Endothelial cell of umbilical vein (primary cell): Measurements from ENCODE around the gene HPSE2. TPM values are rescaled to one million over a fixed set of nuclear protein-coding genes. Genes with fewer than 3 reads are reported as not detected.

Experiments
- BruUV-seq: library from RNA; stranded (reverse); fragments of 400-500 nt; replicated peaks from 2 replicates; lab custom pipeline; 2021; lab: Mats Ljungman, UMichigan
- CTCF ChIA-PET: fragments of 300-600, 350-600 bp; sonication (Branson Sonifier 250); formaldehyde crosslinking; loops from one replicate; lab custom pipeline; 2021; ENCODE audit warnings: antibody characterized with exemption, inconsistent platforms; lab: Charles Lee
- POLR2A ChIA-PET: fragments of 300-600, 350-600 bp; sonication (Branson Sonifier 250); formaldehyde crosslinking; loops from one replicate; lab custom pipeline; 2021; ENCODE audit warnings: antibody characterized with exemption, inconsistent platforms; lab: Charles Lee
- DNase-seq: peaks from one replicate; pipeline ENCODE4 v3.0.0-alpha.2; 2011; ENCODE audit warnings: low read depth, low spot score
- FAIRE-seq: peaks from 2 replicates; lab custom pipeline; 2011; peaks lifted over from hg19 to GRCh38; lab: Jason Lieb, UNC
- H2AFZ ChIP-seq: 2 replicates; pipeline ENCODE4 v1.6.0; 2012; ENCODE audit warnings: low read depth, low read length, control low read depth, inconsistent platforms
- H3K27ac ChIP-seq: 2 replicates; pipeline ENCODE4 v1.5.1; 2011; ENCODE audit warnings: low read depth, mild to moderate bottlenecking, control low read depth, low read length, moderate library complexity; ENCODE audit not compliant: insufficient read depth
- H3K27me3 ChIP-seq, 2 experiments: 2 replicates each; pipeline versions ENCODE4 v1.6.0 to v1.6.1; 2011; ENCODE audit warnings: low read length in 2 of 2, mixed read lengths in 1 of 2; ENCODE audit not compliant: control insufficient read depth in 2 of 2, insufficient read depth in 2 of 2
- H3K36me3 ChIP-seq, 2 experiments: 2 replicates in 1 of 2; 3 replicates in 1 of 2; pipeline ENCODE4 v1.5.1; 2011; ENCODE audit warnings: low read length in 2 of 2, mild to moderate bottlenecking in 1 of 2, moderate library complexity in 1 of 2; ENCODE audit not compliant: control insufficient read depth in 2 of 2, insufficient read depth in 2 of 2; ENCODE audit errors: extremely low read depth in 1 of 2
- H3K4me1 ChIP-seq: 3 replicates; pipeline ENCODE4 v1.5.1; 2011; ENCODE audit warnings: mild to moderate bottlenecking, low read length; ENCODE audit not compliant: control insufficient read depth, insufficient read depth; ENCODE audit errors: extremely low read depth
- H3K4me2 ChIP-seq: 2 replicates; pipeline ENCODE4 v1.6.1; 2011; ENCODE audit warnings: low read length, control low read depth, mixed read lengths; ENCODE audit not compliant: insufficient read depth
- H3K4me3 ChIP-seq, 3 experiments: fragments of 200-600 bp in 1 of 3; sonication (generic), shearing (Covaris generic) in 1 of 3; replicated peaks in 1 of 3; 2 replicates each; pipeline ENCODE4 v1.5.1; 2011 to 2016; ENCODE audit warnings: control low read depth in 3 of 3, low read length in 3 of 3, mild to moderate bottlenecking in 2 of 3, inconsistent platforms in 1 of 3, low read depth in 1 of 3, moderate library complexity in 1 of 3; ENCODE audit not compliant: insufficient read depth in 1 of 3
- H3K79me2 ChIP-seq: 2 replicates; pipeline ENCODE4 v1.6.0; 2012; ENCODE audit warnings: low read length, inconsistent platforms; ENCODE audit not compliant: control insufficient read depth, insufficient read depth
- H3K9ac ChIP-seq: replicated peaks from 2 replicates; pipeline ENCODE3; 2011; ENCODE audit warnings: low read length, control low read depth; ENCODE audit not compliant: insufficient read depth; ENCODE audit errors: extremely low read depth
- H3K9me1 ChIP-seq: replicated peaks from 3 replicates; pipeline ENCODE4 v1.6.0; 2011; ENCODE audit warnings: mild to moderate bottlenecking, low read length; ENCODE audit not compliant: control insufficient read depth, insufficient read depth; ENCODE audit errors: extremely low read depth
- H3K9me3 ChIP-seq: replicated peaks from 2 replicates; pipeline ENCODE4 v1.5.1; 2012; ENCODE audit warnings: low read length, inconsistent platforms; ENCODE audit not compliant: control insufficient read depth, insufficient read depth
- H4K20me1 ChIP-seq: replicated peaks from 2 replicates; pipeline ENCODE3; 2011; ENCODE audit warnings: mild to moderate bottlenecking, low read length; ENCODE audit not compliant: control insufficient read depth, insufficient read depth; ENCODE audit errors: extremely low read depth
- CTCF ChIP-seq, 2 donors: IDR thresholded peaks; 1 replicate in 1 of 2; 2 replicates in 1 of 2; pipeline ENCODE4 v1.5.1; 2011; ENCODE audit warnings: low read length in 2 of 2, mild to moderate bottlenecking in 2 of 2, moderate library complexity in 2 of 2, control low read depth in 1 of 2, inconsistent platforms in 1 of 2, low read depth in 1 of 2; ENCODE audit not compliant: insufficient read depth in 1 of 2; ENCODE audit errors: extremely low read depth in 1 of 2
- EZH2 ChIP-seq: IDR thresholded peaks from 2 replicates; pipeline ENCODE4 v1.6.1; 2012; ENCODE audit warnings: borderline replicate concordance, low read depth, mild to moderate bottlenecking, moderate library complexity, low read length, inconsistent platforms; ENCODE audit not compliant: severe bottlenecking
- GATA2 ChIP-seq: IDR thresholded peaks from 2 replicates; pipeline ENCODE4 v1.7.0; 2011; ENCODE audit warnings: low read depth, mild to moderate bottlenecking, moderate library complexity, mixed read lengths, low read length; ENCODE audit not compliant: insufficient read length, insufficient read depth
- JUN ChIP-seq: IDR thresholded peaks from 2 replicates; pipeline ENCODE4 v1.6.1; 2011; ENCODE audit warnings: borderline replicate concordance, low read depth; ENCODE audit not compliant: insufficient read length, insufficient read depth
- MAX ChIP-seq: IDR thresholded peaks from 2 replicates; pipeline ENCODE4 v1.6.1; 2011; ENCODE audit not compliant: insufficient read depth, insufficient read length
- MYC ChIP-seq: IDR thresholded peaks from one replicate; pipeline ENCODE4 v1.6.1; 2011; ENCODE audit warnings: mild to moderate bottlenecking, low read depth, low read length
- POLR2A ChIP-seq: IDR thresholded peaks from 2 replicates; pipeline ENCODE4 v1.6.1; 2012; ENCODE audit warnings: low read depth, mild to moderate bottlenecking, control low read depth, low read length
- POLR2AphosphoS5 ChIP-seq: IDR thresholded peaks from 2 replicates; pipeline ENCODE4 v1.6.1; 2012; ENCODE audit warnings: low read depth, mild to moderate bottlenecking, control low read depth, low read length, moderate library complexity; ENCODE audit not compliant: insufficient read depth
- dilution Hi-C: fragments of 300-500 bp; cut with MboI; formaldehyde crosslinking; loops from one replicate; pipeline ENCODE4 v1.15.0; 2019; ENCODE audit warnings: low sequenced_read_pairs; ENCODE audit not compliant: extremely low pct_ligation_motif_present
- intact Hi-C: fragments of 100-400 bp; cut with micrococcal nuclease; formaldehyde crosslinking; loops from one replicate; pipeline ENCODE4 v1.10.0; 2022
- polyA plus RNA-seq, 4 experiments: library from polyadenylated mRNA; depleted of rRNA in 3 of 4; stranded (reverse) in 3 of 4; unstranded in 1 of 4; fragments of >200 nt; gene quantifications; 2 replicates each; pipeline versions ENCODE4 v1.2.1 to v1.2.3, GENCODE V29; 2011 to 2012; ENCODE audit warnings: missing spikeins in 1 of 4
- total RNA-seq: library from RNA; stranded (reverse); gene quantifications from 2 replicates; pipeline ENCODE4 v1.2.3, GENCODE V29; 2021

HPSE2 gene
- total and polyA plus RNA-seq, 2 donors (not counting 3 experiments of a cell fraction or from before 2014, with no cell fraction given): not detected

- ChIA-PET POLR2A (no interaction called here), CTCF (interaction anchor here (0.9 to 1.0 kb wide), 2 partner anchors 17 to 35 kb away, joined by 3 to 4 read pairs; no protein-coding TSS in a partner anchor)
- H3K4me1 ChIP-seq: no peaks in the 10 kb centered on the region
- no peak for DNase-seq
- TF ChIP-seq MAX: no peak
- no peak for TF ChIP-seq POLR2A
- TF ChIP-seq GATA2: no peak
- no peak for TF ChIP-seq EZH2
- no peak for TF ChIP-seq MYC
- TF ChIP-seq CTCF (IDR thresholded peaks at IDR 0.05; ENCODE audit: extremely low read depth in 1 of 2, insufficient read depth in 1 of 2, low read depth in 1 of 2, low read length in 2 of 2): no peak
- TF ChIP-seq JUN: no peak
- TF ChIP-seq POLR2AphosphoS5: no peak
- H3K36me3 ChIP-seq: no peaks in the 10 kb centered on the region
- BruUV-seq: no TSS peak
- dilution Hi-C loops: no loop called here
- intact Hi-C loops: no loop called here
- no peak for FAIRE-seq
- H3K9me1 ChIP-seq: no peaks in the 10 kb centered on the region
- H4K20me1 ChIP-seq: no peaks in the 10 kb centered on the region
- H3K27ac ChIP-seq: no peak overlapping the region
- H2AFZ ChIP-seq: no peak overlapping the region
- no peak overlapping the region for H3K4me3 ChIP-seq
- H3K9me3 ChIP-seq: no peaks in the 10 kb centered on the region
- no peak overlapping the region for H3K9ac ChIP-seq
- H3K27me3 ChIP-seq: no peaks in the 10 kb centered on the region
- H3K4me2 ChIP-seq: no peak overlapping the region
- no peaks in the 10 kb centered on the region for H3K79me2 ChIP-seq
These were observed 664.8 kb downstream of the HPSE2 start for GRCh38 chr10:98570834-98571233.
